Activated CD4-positive, alpha-beta T cell treated with anti-CD3 and anti-CD28 coated beads, Interleukin-2, amount 50 U/mL, for 4 hours (primary cell): ENCODE data around the gene EVA1A.

ENCODE experiments used
- DNase-seq, 2 experiments: peaks; one replicate each; pipeline ENCODE4 v3.0.0-alpha.2; 2020

EVA1A gene

DNA sequence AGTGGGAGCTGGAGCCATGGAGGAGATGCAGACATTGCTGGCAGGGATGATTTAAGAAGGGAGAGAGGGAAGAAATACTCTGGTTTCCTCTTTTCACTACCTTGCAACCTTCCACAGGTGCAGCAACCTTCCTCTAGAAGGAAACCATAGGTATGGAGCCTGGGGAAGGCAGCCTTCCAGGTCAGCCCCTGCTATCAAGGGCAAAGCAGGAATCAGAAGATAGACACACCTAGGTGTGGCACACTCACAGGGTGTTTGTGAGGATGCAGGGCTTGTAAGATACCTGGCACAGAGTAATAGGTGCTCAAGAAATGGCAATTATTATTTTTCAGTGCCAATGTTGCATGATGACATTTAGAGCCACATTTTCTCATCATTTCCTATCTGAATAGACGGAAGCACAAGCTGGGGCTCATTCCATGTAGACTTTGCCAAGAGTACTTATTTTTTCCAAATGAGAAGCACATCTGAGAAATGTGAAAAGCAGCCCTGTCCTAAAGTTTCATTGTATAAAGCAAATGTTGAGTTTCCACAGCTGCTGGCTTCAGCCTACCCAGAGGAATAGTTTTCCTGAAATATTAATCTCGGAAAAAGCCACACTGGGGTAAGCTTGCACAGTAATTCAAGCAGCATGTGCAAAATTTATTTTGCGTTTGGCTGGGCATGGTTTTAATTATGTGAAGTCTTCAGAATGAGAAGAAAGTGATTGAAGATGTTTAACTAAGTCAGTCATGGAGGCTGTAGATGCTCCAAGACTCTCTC lies 20.6 kb downstream of the EVA1A start:
- DNase-seq, result no peak

GRCh38 chr2:75538521-75539490 lies 21.9 kb downstream of the EVA1A start:
- DNase-seq, result no peak

GRCh38 chr2:75537658-75538057 lies 23.1 kb downstream of the EVA1A start:
- DNase-seq, result no peak

GRCh38 chr2:75533135-75533534 lies 27.6 kb downstream of the EVA1A start:
- no peak for DNase-seq

GRCh38 chr2:75532488-75532887 lies 28.3 kb downstream of the EVA1A start:
- DNase-seq, result no peak

GRCh38 chr2:75528221-75528977 lies 32.3 kb downstream of the EVA1A start:
- no peak for DNase-seq

DNA sequence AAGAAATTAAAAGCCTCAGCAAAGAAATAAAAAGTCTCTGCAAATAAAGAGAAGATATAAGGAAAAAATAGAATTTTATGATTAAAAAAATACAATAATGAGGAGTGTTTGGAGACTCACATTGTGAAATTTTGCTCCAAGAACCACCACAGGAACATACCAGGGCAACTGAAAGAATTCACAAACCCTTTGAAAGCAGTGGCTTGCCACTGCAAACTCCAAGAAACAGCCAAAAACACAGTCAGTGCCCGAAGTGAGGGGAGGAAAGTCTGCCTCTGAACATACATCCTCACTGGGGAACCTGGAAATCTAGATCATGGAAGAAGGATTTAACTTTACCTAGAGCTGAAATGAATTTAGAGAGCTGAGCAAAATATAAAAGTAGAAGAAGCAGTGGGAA lies 33.1 kb downstream of the EVA1A start:
- no peak for DNase-seq

GRCh38 chr2:75526842-75527241 lies 33.9 kb downstream of the EVA1A start:
- no peak for DNase-seq

GRCh38 chr2:75525434-75526310 lies 35.1 kb downstream of the EVA1A start:
- DNase-seq, result no peak

DNA sequence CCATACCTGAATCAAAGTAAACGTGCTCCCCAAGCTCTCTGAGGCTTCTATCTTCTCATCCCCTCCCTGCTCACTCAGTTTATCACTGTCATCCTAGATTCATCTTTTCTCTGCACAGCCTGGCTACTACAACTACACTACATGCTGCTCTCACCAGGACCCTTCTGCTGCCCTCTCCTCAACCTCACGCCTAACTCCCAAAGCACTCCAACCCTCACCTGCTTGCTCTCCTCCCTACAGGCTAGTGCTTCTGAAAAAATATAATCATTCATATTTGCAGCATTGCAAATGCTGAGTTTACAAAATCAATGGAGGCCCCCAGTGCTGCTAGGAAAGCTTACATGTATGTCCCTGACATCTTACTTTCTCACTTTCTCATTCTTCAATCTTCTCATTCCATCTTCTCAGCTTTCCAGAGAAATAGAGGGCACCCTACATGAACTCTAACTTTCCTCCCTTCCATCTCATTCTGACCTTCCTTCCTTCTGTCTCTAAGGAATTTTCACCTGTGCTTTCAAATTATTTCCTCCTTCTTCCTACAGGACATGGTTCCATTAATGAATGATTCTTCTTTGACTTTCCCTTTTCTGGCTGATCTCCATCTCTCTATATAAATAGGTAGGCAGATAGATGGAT lies 36.3 kb downstream of the EVA1A start:
- no peak for DNase-seq

- no peak for DNase-seq
These were observed 37.1 kb downstream of the EVA1A start for GRCh38 chr2:75523313-75524275.

DNA sequence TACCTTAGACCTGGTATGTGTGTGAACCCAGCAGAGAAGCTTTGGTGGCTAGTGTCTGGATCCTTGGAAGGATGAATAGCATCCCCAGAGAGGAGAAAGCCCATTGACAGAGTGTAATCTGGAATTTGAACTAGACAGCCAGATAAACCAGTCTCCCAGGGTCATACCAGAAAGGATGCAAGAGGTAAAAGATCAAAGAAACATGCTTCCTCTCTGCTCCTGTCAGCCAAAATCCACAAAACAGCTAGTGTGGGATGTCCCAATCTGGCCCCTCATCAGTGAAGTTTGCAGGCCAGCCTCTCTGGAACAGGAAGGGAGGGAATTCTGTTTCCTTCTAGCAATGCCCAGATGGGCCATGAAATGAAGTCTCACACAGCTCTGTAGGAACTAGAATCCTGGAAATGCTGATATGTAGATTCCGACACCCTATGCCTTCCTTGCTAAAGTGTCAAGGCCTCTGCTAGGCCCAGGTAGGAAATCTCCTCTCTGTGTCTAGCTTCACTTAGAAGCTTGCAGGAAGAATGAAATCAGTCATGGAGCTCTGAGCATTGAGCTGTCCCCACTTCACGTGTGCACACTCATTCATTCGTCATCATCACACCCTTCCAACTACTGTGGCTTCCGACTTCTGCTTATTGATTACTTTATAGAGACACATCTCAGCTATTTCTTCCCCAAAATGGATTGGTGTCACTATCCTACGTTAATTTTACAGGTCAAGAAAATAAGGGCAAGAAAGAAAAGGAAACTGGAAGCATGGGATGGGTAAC lies 38.0 kb downstream of the EVA1A start:
- no peak for DNase-seq

DNA sequence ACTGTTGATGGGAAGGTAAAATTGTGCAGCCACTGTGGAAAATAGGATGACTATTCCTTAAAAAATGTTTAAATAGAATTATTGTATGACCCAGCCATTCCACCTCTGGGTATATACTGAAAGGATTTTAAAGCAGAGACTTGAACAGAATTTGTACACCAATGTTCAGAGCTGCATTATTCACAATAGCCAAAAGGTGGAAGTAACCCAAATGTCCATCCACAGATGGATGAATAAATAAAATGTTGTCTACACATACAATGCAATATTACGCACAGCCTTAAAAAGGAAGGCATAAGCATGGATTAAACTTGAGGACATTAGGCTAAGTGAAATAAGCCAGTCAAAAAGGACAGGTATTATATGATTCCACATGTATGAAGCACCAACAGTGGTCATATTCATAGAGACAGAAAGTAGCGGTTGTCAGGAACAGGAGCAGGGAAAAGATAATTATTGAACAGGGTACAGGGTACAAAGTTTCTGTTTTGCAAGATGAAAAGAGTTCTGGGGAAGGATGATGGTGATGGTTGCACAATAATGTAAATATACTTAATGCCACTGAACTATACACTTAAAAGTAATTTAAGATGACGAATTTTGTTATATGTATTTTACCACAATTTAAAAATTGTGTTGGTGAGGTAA lies 39.4 kb downstream of the EVA1A start:
- no peak for DNase-seq

GRCh38 chr2:75519843-75520242 lies 40.9 kb downstream of the EVA1A start:
- no peak for DNase-seq

DNA sequence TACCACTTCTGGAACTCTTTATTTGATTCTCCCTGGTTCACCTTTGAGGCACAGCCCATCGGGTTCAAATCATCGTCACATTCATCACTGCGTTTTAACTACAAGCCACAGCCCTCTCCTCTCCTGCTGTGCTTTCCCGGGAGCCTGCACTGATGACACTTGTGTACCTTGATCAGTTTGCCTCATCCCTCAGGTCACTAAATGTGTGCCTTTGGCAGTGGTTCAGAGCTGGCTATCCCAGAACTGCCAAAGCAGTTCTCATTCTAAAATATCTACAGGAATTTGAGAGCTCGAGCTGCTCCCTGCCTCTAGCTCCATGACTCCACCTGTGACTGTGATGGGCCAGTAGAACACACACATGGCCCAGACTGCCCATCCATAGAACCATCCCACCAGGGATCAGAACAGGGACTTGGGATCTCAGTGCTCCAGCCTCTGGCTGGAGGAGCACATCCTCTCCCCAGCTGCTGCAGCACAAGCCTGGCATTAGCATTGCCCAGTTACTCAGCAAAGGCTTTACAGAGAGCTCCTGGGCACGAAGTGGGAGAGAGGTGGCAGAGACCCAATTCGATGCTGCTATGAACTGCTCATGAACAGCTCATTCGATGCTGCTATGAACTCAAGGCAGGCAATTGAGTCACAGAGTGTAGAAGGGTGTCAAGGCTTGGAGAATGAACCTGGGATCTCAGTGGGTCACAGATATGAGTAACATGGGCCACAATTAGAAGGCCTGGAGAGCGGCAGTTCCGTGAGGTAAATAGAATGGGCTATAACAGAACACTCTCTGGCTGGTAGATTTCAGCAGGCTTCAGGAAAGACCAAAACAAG lies 41.9 kb downstream of the EVA1A start:
- DNase-seq, result no peak

GRCh38 chr2:75517547-75518230 lies 43.0 kb downstream of the EVA1A start:
- DNase-seq, result no peak
